SK-N-SH (cell line): Measurements from ENCODE around the gene THPO. TPM values are rescaled to one million over a fixed set of nuclear protein-coding genes. Genes with fewer than 3 reads are reported as not detected.
A peak's percentile ranks its signal among the peaks of the same experiment; 100 is the strongest.

ENCODE experiments used
- CTCF ChIA-PET: fragments of 300-600, 350-600 bp; formaldehyde crosslinking; extraction: SDS; loops from one replicate; lab custom pipeline; 2021; lab: Yijun Ruan, JAX
- POLR2A ChIA-PET: fragments of 350-600 bp; sonication (Branson Sonifier 250); formaldehyde crosslinking; extraction: SDS; loops from one replicate; lab custom pipeline; 2020; ENCODE audit warnings: antibody characterized with exemption, inconsistent platforms; lab: Yijun Ruan, JAX
- DNase-seq: peaks from one replicate; pipeline ENCODE4 v3.0.0; 2012
- H2AFZ ChIP-seq: fragments of 200-600 bp; sonication (generic); 2 replicates; pipeline ENCODE4 v1.8.1; 2016; ENCODE audit warnings: antibody characterized with exemption, mild to moderate bottlenecking, low read depth
- H3F3A ChIP-seq: fragments of 200-600 bp; sonication (generic); replicated peaks from 2 replicates; pipeline ENCODE3; 2016; ENCODE audit warnings: antibody characterized with exemption, mild to moderate bottlenecking; ENCODE audit not compliant: insufficient read depth
- H3K27ac ChIP-seq, 2 experiments: fragments of 200-500 bp in 1 of 2; fragments of 200-600 bp in 1 of 2; sonication (Bioruptor generic) in 1 of 2; sonication (generic), shearing (Covaris generic) in 1 of 2; 2 replicates each; pipeline versions ENCODE4 v1.5.1 to v1.6.1; 2014 to 2016; ENCODE audit warnings: low read depth in 2 of 2, inconsistent platforms in 1 of 2, low read length in 1 of 2, mild to moderate bottlenecking in 1 of 2, mixed read lengths in 1 of 2
- H3K27me3 ChIP-seq: fragments of 200-600 bp; sonication (generic), shearing (Covaris generic); 2 replicates; pipeline ENCODE4 v1.6.1; 2016; ENCODE audit warnings: mixed run types; ENCODE audit not compliant: insufficient read depth
- H3K36me3 ChIP-seq, 2 experiments: fragments of 200-500 bp in 1 of 2; fragments of 200-600 bp in 1 of 2; sonication (Bioruptor generic) in 1 of 2; sonication (generic) in 1 of 2; replicated peaks in 1 of 2; 2 replicates each; pipeline versions ENCODE3 to v1.5.1; 2014 to 2016; ENCODE audit warnings: low read length in 1 of 2, mild to moderate bottlenecking in 1 of 2; ENCODE audit not compliant: insufficient read depth in 2 of 2, control insufficient read depth in 1 of 2
- H3K4me1 ChIP-seq, 2 experiments: fragments of 200-500 bp in 1 of 2; fragments of 200-600 bp in 1 of 2; sonication (Bioruptor generic) in 1 of 2; sonication (generic), shearing (Covaris generic) in 1 of 2; 2 replicates each; pipeline versions ENCODE4 v1.5.1 to v1.6.1; 2014 to 2016; ENCODE audit warnings: low read depth in 1 of 2, low read length in 1 of 2, mixed run types in 1 of 2; ENCODE audit not compliant: insufficient read depth in 2 of 2, control insufficient read depth in 1 of 2
- H3K4me2 ChIP-seq: fragments of 200-600 bp; sonication (generic), shearing (Covaris generic); 2 replicates; pipeline ENCODE4 v1.6.1; 2017; ENCODE audit warnings: mixed run types
- H3K4me3 ChIP-seq, 2 experiments: fragments of 200-500 bp in 1 of 2; fragments of 200-600 bp in 1 of 2; sonication (Bioruptor generic) in 1 of 2; sonication (generic), shearing (Covaris generic) in 1 of 2; 2 replicates each; pipeline versions ENCODE4 v1.5.1 to v1.8.1; 2014 to 2016; ENCODE audit warnings: low read depth in 2 of 2, inconsistent platforms in 1 of 2, low read length in 1 of 2, mild to moderate bottlenecking in 1 of 2, mixed read lengths in 1 of 2, moderate library complexity in 1 of 2
- H3K79me2 ChIP-seq: fragments of 200-600 bp; sonication (generic); 2 replicates; pipeline ENCODE4 v1.8.1; 2017; ENCODE audit warnings: mild to moderate bottlenecking; ENCODE audit not compliant: insufficient read depth
- H3K9ac ChIP-seq: fragments of 200-600 bp; sonication (generic); 2 replicates; pipeline ENCODE4 v1.6.1; 2017; ENCODE audit warnings: mixed run types
- H3K9me2 ChIP-seq: fragments of 200-600 bp; sonication (generic); 2 replicates; pipeline ENCODE4 v1.6.1; 2017; ENCODE audit warnings: mixed run types
- H3K9me3 ChIP-seq: fragments of 200-600 bp; sonication (generic); 2 replicates; pipeline ENCODE4 v1.6.1; 2017; ENCODE audit warnings: mixed run types, mild to moderate bottlenecking, moderate library complexity
- H4K20me1 ChIP-seq: fragments of 200-600 bp; sonication (generic); 2 replicates; pipeline ENCODE4 v1.6.1; 2017; ENCODE audit warnings: mild to moderate bottlenecking, mixed run types; ENCODE audit not compliant: insufficient read depth
- ELF1 ChIP-seq: IDR thresholded peaks from 2 replicates; pipeline ENCODE4 v1.4.0; 2012
- EP300 ChIP-seq, 2 experiments: IDR thresholded peaks; 2 replicates each; pipeline versions ENCODE4 v1.4.0 to v1.6.1; 2012; ENCODE audit warnings: borderline replicate concordance in 1 of 2, low read depth in 1 of 2, low read length in 1 of 2
- EZH2phosphoT487 ChIP-seq: fragments of 200-600 bp; sonication (generic); IDR thresholded peaks from 2 replicates; pipeline ENCODE4 v1.6.1; 2017; ENCODE audit warnings: low read depth, mixed run types, mild to moderate bottlenecking, antibody characterized with exemption, moderate library complexity, borderline replicate concordance
- FOXJ3 ChIP-seq: sonication (generic); formaldehyde crosslinking; IDR thresholded peaks from 2 replicates; pipeline ENCODE4 v1.5.1; 2020; ENCODE audit warnings: mild to moderate bottlenecking, missing genetic modification reagents
- FOXM1 ChIP-seq: IDR thresholded peaks from 2 replicates; pipeline ENCODE4 v1.4.0; 2012; ENCODE audit warnings: low read depth, mild to moderate bottlenecking
- JUND ChIP-seq: IDR thresholded peaks from 2 replicates; pipeline ENCODE4 v1.4.0; 2012
- MEF2A ChIP-seq: IDR thresholded peaks from 2 replicates; pipeline ENCODE4 v1.4.0; 2012; ENCODE audit warnings: low read depth, borderline replicate concordance
- NFIC ChIP-seq: IDR thresholded peaks from 2 replicates; pipeline ENCODE4 v1.4.0; 2012; ENCODE audit warnings: borderline replicate concordance
- RFX5 ChIP-seq: IDR thresholded peaks from 2 replicates; pipeline ENCODE4 v1.6.1; 2012; ENCODE audit warnings: mild to moderate bottlenecking, improper control_type of control experiment, low read length
- RXRA ChIP-seq: IDR thresholded peaks from 2 replicates; pipeline ENCODE4 v1.4.0; 2012; ENCODE audit warnings: low read depth, mild to moderate bottlenecking, borderline replicate concordance
- SIN3A ChIP-seq: IDR thresholded peaks from 2 replicates; pipeline ENCODE4 v1.6.1; 2012; ENCODE audit warnings: low read depth, mild to moderate bottlenecking, low read length, moderate library complexity, borderline replicate concordance
- TEAD4 ChIP-seq: IDR thresholded peaks from 2 replicates; pipeline ENCODE4 v1.4.0; 2012; ENCODE audit warnings: mild to moderate bottlenecking, borderline replicate concordance; ENCODE audit not compliant: insufficient read depth
- whole genome bisulfite sequencing: methylation state at CpG from one replicate; pipeline ENCODE4 v1.1.6; 2017; ENCODE audit warnings: low lambda C conversion rate; 5-methylcytosine and 5-hydroxymethylcytosine counted together
- polyA plus RNA-seq, 3 experiments: library from polyadenylated mRNA; depleted of rRNA; stranded (reverse); fragments of >200 nt; gene quantifications; 2 replicates each; pipeline ENCODE4 v1.2.3, GENCODE V29; 2012
- TF ChIP-seq, protein P1 (sequence below): IDR thresholded peaks from 2 replicates; pipeline ENCODE4; 2012
- TF ChIP-seq, protein P2 (sequence below): IDR thresholded peaks from 2 replicates; pipeline ENCODE4 v1.4.0; 2012; ENCODE audit warnings: low read depth
- TF ChIP-seq, protein P3 (sequence below): fragments of 200-600 bp; sonication (generic); IDR thresholded peaks from 2 replicates; pipeline ENCODE4 v1.6.1; 2017; ENCODE audit warnings: antibody characterized with exemption, mild to moderate bottlenecking, moderate library complexity
- TF ChIP-seq, protein P4 (sequence below): IDR thresholded peaks from 2 replicates; pipeline ENCODE4 v1.4.0; 2012; ENCODE audit warnings: low read depth, borderline replicate concordance
- TF ChIP-seq, protein P5 (sequence below): IDR thresholded peaks from 2 replicates; pipeline ENCODE4 v1.4.0; 2012; ENCODE audit warnings: low read depth, borderline replicate concordance

Gene THPO
- polyA plus RNA-seq, 1 of the 3 experiments (the other 2 are of a cell fraction) = 0.07 TPM

DNA sequence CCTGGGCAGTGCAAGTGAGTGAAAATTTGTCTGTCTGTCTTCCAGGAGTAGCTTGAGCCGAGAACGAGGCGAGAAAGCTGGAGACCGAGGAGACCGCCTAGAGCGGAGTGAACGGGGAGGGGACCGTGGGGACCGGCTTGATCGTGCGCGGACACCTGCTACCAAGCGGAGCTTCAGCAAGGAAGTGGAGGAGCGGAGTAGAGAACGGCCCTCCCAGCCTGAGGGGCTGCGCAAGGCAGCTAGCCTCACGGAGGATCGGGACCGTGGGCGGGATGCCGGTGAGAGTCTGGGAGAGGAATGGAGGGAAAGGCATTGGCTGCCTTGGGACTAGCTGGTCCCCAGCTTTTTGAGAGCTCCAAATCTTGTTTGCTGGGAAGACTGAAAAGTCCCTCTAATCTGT lies 50.8 kb downstream of the THPO start (continued):
- TF ChIP-seq, protein P1, sequence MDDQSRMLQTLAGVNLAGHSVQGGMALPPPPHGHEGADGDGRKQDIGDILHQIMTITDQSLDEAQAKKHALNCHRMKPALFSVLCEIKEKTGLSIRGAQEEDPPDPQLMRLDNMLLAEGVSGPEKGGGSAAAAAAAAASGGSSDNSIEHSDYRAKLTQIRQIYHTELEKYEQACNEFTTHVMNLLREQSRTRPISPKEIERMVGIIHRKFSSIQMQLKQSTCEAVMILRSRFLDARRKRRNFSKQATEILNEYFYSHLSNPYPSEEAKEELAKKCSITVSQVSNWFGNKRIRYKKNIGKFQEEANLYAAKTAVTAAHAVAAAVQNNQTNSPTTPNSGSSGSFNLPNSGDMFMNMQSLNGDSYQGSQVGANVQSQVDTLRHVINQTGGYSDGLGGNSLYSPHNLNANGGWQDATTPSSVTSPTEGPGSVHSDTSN = no peak
- no peak for TF ChIP-seq NFIC

DNA sequence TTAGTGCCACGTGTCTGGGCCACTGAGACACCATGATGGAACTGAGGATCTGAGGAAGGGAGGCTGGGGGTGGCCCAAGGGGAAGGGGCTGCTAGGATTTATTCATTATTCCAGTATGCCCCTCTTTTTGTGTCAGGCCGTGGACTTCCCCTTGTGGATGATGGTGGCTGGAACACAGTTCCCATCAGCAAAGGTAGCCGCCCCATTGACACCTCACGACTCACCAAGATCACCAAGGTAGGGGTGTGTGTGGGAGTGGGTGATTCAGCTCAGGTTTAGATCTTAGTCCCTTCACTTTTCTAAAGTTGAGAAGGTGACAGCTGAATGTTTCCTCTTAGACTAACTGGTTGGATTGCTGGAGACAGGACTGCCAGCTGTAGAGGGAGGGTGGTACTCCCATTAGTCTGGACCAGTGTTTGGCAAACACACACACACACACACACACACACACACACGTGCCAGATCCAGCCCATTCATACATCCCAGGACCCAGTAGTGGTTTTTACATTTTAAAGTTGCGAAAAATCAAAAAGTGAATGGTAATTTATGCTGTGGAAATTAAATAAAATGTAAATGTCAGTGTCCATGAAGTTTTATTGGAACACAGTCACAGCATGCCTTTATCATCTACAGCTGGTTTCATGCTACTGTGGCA lies 52.2 kb downstream of the THPO start:
- peaks cover 48% of the 10 kb centered on the region for H4K20me1 ChIP-seq
- H3K4me2 ChIP-seq = no peak overlapping the region
- no peak overlapping the region for H2AFZ ChIP-seq
- no peak overlapping the region for H3K27ac ChIP-seq
- peaks cover 48% of the 10 kb centered on the region for H3F3A ChIP-seq
- no peaks in the 10 kb centered on the region for H3K9me3 ChIP-seq
- no peak overlapping the region for H3K4me3 ChIP-seq
- ChIA-PET CTCF (no interaction called here), POLR2A (no interaction called here)
- WGBS = 92% methylated on average over 6 of the region's 6 CpGs
- no peaks in the 10 kb centered on the region for H3K9me2 ChIP-seq
- no peak for TF ChIP-seq EP300 (IDR thresholded peaks at IDR 0.05; ENCODE audit: borderline replicate concordance in 1 of 2, low read depth in 1 of 2, low read length in 1 of 2)
- no peak for TF ChIP-seq RXRA
- TF ChIP-seq, protein P2, sequence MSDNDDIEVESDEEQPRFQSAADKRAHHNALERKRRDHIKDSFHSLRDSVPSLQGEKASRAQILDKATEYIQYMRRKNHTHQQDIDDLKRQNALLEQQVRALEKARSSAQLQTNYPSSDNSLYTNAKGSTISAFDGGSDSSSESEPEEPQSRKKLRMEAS = no peak
- no peak for TF ChIP-seq FOXM1
- TF ChIP-seq FOXJ3 (CRISPR knock-in tag) = no peak
- peaks cover 92% of the 10 kb centered on the region for H3K79me2 ChIP-seq
- peaks cover 87 to 95% of the 10 kb centered on the region in 2 experiments for H3K36me3 ChIP-seq
- no peak overlapping the region for H3K9ac ChIP-seq
- peak; percentile 5 for DNase-seq
- peaks cover 0 to under 1% of the 10 kb centered on the region in 2 experiments; a peak in 1 of 4 replicates for H3K4me1 ChIP-seq
- H3K27me3 ChIP-seq = no peaks in the 10 kb centered on the region

DNA sequence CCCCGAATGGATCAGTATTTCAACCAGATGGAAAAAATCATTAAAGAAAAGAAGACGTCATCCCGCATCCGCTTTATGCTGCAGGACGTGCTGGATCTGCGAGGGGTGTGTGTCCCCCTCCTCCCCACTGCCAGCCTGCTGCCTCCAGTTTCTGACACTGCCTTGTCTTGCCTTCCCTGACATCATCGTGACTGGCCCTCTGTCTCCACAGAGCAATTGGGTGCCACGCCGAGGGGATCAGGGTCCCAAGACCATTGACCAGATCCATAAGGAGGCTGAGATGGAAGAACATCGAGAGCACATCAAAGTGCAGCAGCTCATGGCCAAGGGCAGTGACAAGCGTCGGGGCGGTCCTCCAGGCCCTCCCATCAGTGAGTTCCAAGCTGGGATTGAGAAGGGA lies 52.7 kb downstream of the THPO start:
- DNase-seq = peak; percentile 4
- Histone ChIP-seq H3K9me3 (no peaks in the 10 kb centered on the region), H3K27me3 (no peaks in the 10 kb centered on the region), H3K4me2 (no peak overlapping the region), H3K4me3 (no peak overlapping the region), H3F3A (peaks cover 44% of the 10 kb centered on the region), H2AFZ (no peak overlapping the region), H3K4me1 (peaks cover 2 to 6% of the 10 kb centered on the region in 2 experiments; a peak in 3 of 4 replicates), H3K79me2 (peaks cover 97% of the 10 kb centered on the region), H3K9ac (no peak overlapping the region), H4K20me1 (peaks cover 53% of the 10 kb centered on the region), H3K9me2 (no peaks in the 10 kb centered on the region), H3K36me3 (peaks cover 89 to 97% of the 10 kb centered on the region in 2 experiments), H3K27ac (no peak overlapping the region)
- WGBS = 95% methylated on average over 13 of the region's 13 CpGs
- ChIA-PET POLR2A (no interaction called here), CTCF (interaction anchor here (1.3 kb wide), 1 partner anchor 12 kb away, joined by 5 read pairs; the partner anchor contains the start of gene FAM131A)
- TF ChIP-seq JUND (no peak), FOXM1 (no peak), TEAD4 (no peak), NFIC (no peak), MEF2A (no peak), EZH2phosphoT487 (no peak), SIN3A (no peak), RFX5 (no peak), ELF1 (no peak)
- TF ChIP-seq, protein P3, sequence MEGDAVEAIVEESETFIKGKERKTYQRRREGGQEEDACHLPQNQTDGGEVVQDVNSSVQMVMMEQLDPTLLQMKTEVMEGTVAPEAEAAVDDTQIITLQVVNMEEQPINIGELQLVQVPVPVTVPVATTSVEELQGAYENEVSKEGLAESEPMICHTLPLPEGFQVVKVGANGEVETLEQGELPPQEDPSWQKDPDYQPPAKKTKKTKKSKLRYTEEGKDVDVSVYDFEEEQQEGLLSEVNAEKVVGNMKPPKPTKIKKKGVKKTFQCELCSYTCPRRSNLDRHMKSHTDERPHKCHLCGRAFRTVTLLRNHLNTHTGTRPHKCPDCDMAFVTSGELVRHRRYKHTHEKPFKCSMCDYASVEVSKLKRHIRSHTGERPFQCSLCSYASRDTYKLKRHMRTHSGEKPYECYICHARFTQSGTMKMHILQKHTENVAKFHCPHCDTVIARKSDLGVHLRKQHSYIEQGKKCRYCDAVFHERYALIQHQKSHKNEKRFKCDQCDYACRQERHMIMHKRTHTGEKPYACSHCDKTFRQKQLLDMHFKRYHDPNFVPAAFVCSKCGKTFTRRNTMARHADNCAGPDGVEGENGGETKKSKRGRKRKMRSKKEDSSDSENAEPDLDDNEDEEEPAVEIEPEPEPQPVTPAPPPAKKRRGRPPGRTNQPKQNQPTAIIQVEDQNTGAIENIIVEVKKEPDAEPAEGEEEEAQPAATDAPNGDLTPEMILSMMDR = no peak
- TF ChIP-seq, protein P4, sequence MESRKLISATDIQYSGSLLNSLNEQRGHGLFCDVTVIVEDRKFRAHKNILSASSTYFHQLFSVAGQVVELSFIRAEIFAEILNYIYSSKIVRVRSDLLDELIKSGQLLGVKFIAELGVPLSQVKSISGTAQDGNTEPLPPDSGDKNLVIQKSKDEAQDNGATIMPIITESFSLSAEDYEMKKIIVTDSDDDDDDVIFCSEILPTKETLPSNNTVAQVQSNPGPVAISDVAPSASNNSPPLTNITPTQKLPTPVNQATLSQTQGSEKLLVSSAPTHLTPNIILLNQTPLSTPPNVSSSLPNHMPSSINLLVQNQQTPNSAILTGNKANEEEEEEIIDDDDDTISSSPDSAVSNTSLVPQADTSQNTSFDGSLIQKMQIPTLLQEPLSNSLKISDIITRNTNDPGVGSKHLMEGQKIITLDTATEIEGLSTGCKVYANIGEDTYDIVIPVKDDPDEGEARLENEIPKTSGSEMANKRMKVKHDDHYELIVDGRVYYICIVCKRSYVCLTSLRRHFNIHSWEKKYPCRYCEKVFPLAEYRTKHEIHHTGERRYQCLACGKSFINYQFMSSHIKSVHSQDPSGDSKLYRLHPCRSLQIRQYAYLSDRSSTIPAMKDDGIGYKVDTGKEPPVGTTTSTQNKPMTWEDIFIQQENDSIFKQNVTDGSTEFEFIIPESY = no peak
- TF ChIP-seq, protein P5, sequence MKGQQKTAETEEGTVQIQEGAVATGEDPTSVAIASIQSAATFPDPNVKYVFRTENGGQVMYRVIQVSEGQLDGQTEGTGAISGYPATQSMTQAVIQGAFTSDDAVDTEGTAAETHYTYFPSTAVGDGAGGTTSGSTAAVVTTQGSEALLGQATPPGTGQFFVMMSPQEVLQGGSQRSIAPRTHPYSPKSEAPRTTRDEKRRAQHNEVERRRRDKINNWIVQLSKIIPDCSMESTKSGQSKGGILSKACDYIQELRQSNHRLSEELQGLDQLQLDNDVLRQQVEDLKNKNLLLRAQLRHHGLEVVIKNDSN = no peak
